ENCODE results near the gene DENND4C. TPM values are rescaled to one million over a fixed set of nuclear protein-coding genes. Genes with fewer than 3 reads are reported as not detected.

DENND4C gene
- total RNA-seq, 6 experiments from 2014 or later = 16.5 to 20.6 (median 19.3) TPM

DNA sequence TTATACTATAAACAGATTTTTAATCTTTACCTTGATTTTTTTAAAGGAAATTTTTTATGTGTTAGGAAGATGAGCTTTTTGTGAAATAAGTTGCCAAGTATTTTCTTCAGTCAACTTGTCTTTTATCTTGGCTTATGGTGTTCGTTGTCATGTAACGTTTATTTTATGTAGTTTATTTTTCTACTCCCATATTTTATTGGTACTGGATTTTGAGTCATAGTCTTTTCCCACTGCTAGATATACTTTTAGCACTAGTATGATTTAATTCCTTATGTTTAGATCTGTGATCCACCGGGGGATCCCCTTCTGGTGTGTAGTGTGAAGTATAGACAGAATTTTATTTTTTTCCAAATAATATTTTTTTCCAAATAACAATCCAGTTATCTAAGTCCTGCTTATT is 54.2 kb downstream of the DENND4C start:
- Mint-ChIP-seq H3K27ac (no peak overlapping the region), H3K4me3 (no peak overlapping the region), H3K27me3 (ENCODE audit: insufficient read depth) (no peaks in the 10 kb centered on the region; the same call in 1 of the 2 replicates), H3K4me1 (ENCODE audit: low read depth) (peaks cover 7% of the 10 kb centered on the region; the same call in 1 of the 2 replicates), H3K9me3 (no peaks in the 10 kb centered on the region), H3K36me3 (ENCODE audit: low read depth) (peaks cover 6% of the 10 kb centered on the region; the same call in 1 of the 2 replicates)
- no peak for TF ChIP-seq CTCF (IDR thresholded peaks at IDR 0.05)
- no peak for DNase-seq

DNA sequence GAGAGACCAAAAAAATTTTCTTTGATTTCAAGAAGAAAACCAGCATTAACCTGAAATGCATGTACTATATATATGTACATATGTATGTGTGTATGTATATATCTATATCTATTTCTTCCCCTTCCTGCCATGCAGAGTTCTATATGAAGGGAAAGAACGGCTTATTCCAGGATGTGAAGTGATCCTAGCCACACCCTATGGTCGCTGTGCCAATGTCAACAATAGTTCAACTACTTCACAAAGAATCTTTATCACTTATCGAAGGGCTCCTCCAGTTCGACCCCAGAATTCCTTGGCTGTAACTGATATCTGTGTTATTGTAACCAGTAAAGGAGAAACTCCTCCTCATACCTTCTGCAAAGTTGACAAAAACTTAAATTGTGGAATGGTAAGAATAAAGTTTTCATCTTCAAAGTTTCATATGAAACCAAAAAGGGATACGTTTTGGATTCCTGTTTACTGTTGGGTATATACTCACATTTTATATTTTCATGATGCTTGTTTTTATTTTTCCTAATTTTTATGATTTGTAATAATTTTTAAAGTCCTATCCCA is 56.2 kb downstream of the DENND4C start:
- Mint-ChIP-seq H3K4me1 (ENCODE audit: low read depth) (peaks cover 7% of the 10 kb centered on the region; the same call in 1 of the 2 replicates), H3K9me3 (no peaks in the 10 kb centered on the region)

GRCh38 chr9:19288081-19288480 is 57.6 kb downstream of the DENND4C start:
- H3K27me3 Mint-ChIP-seq (ENCODE audit: insufficient read depth) = no peaks in the 10 kb centered on the region; the same call in none of the 2 replicates
- H3K36me3 Mint-ChIP-seq (ENCODE audit: low read depth) = peaks cover 9% of the 10 kb centered on the region; the same call in 1 of the 2 replicates
- TF ChIP-seq CTCF (IDR thresholded peaks at IDR 0.05) = no peak
- peaks cover 7% of the 10 kb centered on the region; the same call in 1 of the 2 replicates for H3K4me1 Mint-ChIP-seq (ENCODE audit: low read depth)
- no peaks in the 10 kb centered on the region for H3K9me3 Mint-ChIP-seq
- H3K27ac Mint-ChIP-seq = no peak overlapping the region
- DNase-seq = no peak
- no peak overlapping the region for H3K4me3 Mint-ChIP-seq

More for the DNA sequence above, 56.2 kb downstream of the DENND4C start:
- H3K36me3 Mint-ChIP-seq (ENCODE audit: low read depth) = peaks cover 6% of the 10 kb centered on the region; the same call in 1 of the 2 replicates
- no peaks in the 10 kb centered on the region; the same call in none of the 2 replicates for H3K27me3 Mint-ChIP-seq (ENCODE audit: insufficient read depth)
- H3K27ac Mint-ChIP-seq = no peak overlapping the region
- no peak for DNase-seq
- no peak for TF ChIP-seq CTCF (IDR thresholded peaks at IDR 0.05)
- H3K4me3 Mint-ChIP-seq = no peak overlapping the region

DNA sequence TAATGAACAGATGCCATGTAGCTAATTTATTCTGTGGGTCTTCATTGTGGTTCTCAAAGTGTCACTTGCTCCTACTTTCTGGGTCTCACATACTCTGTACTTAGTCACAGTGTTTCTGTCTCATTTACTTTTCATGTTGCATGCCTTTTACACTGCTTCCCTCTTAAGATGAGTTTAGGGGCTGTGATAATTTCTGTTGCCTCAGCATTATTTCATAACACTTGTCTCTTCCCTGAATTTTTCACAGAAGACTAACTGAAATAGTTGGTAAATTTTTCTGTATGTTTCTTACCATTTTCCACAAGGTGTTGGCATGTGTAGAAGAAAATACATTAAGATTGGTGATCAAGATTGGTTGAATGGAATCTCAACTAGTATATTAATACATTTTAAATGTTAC is 59.6 kb downstream of the DENND4C start:
- Mint-ChIP-seq H3K36me3 (ENCODE audit: low read depth) (peaks cover 11% of the 10 kb centered on the region; the same call in 1 of the 2 replicates), H3K27ac (no peak overlapping the region), H3K27me3 (ENCODE audit: insufficient read depth) (no peaks in the 10 kb centered on the region; the same call in none of the 2 replicates), H3K9me3 (no peaks in the 10 kb centered on the region), H3K4me1 (ENCODE audit: low read depth) (no peaks in the 10 kb centered on the region; the same call in 1 of the 2 replicates), H3K4me3 (no peak overlapping the region)
- no peak for DNase-seq
- no peak for TF ChIP-seq CTCF (IDR thresholded peaks at IDR 0.05)

DNA sequence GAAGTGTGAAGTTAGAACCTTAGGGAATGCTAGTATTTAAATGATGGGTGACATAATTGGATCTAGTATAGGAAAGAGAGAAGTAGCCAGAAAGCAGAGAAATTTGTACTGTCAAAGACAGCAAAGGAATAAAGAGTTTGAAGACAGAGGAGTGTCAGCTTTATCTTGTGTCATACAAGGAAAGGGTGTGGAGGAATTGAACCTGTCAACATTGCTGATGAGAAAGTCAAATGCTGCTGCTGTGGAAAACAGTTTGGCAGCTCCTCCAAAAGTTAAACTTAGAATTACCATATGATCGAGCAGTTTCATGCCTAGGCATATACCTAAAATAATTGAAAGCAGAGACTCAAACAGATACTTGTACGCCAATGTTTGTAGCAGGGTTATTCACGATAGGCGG is 63.7 kb downstream of the DENND4C start:
- no peak for TF ChIP-seq CTCF (IDR thresholded peaks at IDR 0.05)
- Mint-ChIP-seq H3K27me3 (ENCODE audit: insufficient read depth) (no peaks in the 10 kb centered on the region; the same call in 1 of the 2 replicates), H3K9me3 (no peaks in the 10 kb centered on the region), H3K4me1 (ENCODE audit: low read depth) (peaks cover 7% of the 10 kb centered on the region), H3K4me3 (no peak overlapping the region), H3K36me3 (ENCODE audit: low read depth) (0 out of 2 replicates have a peak, but pooled peaks cover 5% of the 10 kb centered on the region), H3K27ac (no peak overlapping the region)
- DNase-seq = no peak

All from HFFc6 (cell line).